Liver (tissue), 9 donors: ENCODE results near the gene PSIP1. TPM values are rescaled to one million over a fixed set of nuclear protein-coding genes. Genes with fewer than 3 reads are reported as not detected.

ENCODE experiments used
- DNase-seq: peaks from one replicate; pipeline ENCODE4 v3.0.0-alpha.2; 2017; ENCODE audit warnings: low spot score
- H3K27ac ChIP-seq, 2 donors: one replicate each; pipeline ENCODE4 v1.7.0; 2013; ENCODE audit warnings: inconsistent platforms in 2 of 2, low read length in 2 of 2, control low read depth in 1 of 2, low read depth in 1 of 2, mild to moderate bottlenecking in 1 of 2
- H3K27me3 ChIP-seq, 4 donors: one replicate each; pipeline versions ENCODE4 v1.6.1 to v1.7.0; 2013; ENCODE audit warnings: low read length in 3 of 4, inconsistent platforms in 1 of 4, mild to moderate bottlenecking in 1 of 4, moderate library complexity in 1 of 4; ENCODE audit not compliant: control insufficient read depth in 4 of 4, insufficient read depth in 4 of 4
- H3K36me3 ChIP-seq, 4 donors: one replicate each; pipeline versions ENCODE4 v1.6.1 to v1.7.0; 2013; ENCODE audit warnings: low read length in 3 of 4, mild to moderate bottlenecking in 3 of 4, low read depth in 1 of 4, moderate library complexity in 1 of 4; ENCODE audit not compliant: control insufficient read depth in 4 of 4, insufficient read depth in 3 of 4
- H3K4me1 ChIP-seq, 4 donors: one replicate each; pipeline versions ENCODE4 v1.6.1 to v1.7.0; 2013; ENCODE audit warnings: low read length in 3 of 4, mild to moderate bottlenecking in 3 of 4, moderate library complexity in 1 of 4; ENCODE audit not compliant: control insufficient read depth in 4 of 4, insufficient read depth in 4 of 4
- H3K4me3 ChIP-seq, 3 donors: one replicate each; pipeline versions ENCODE4 v1.6.1 to v1.7.0; 2013; ENCODE audit warnings: low read length in 3 of 3, control low read depth in 1 of 3, low read depth in 1 of 3, mild to moderate bottlenecking in 1 of 3
- H3K9ac ChIP-seq, 2 donors: one replicate each; pipeline ENCODE4 v1.7.0; 2013; ENCODE audit warnings: low read length in 2 of 2, mild to moderate bottlenecking in 2 of 2, moderate library complexity in 2 of 2, control low read depth in 1 of 2, low read depth in 1 of 2
- H3K9me3 ChIP-seq, 4 donors: one replicate each; pipeline versions ENCODE4 v1.6.1 to v1.7.0; 2013; ENCODE audit warnings: low read length in 3 of 4; ENCODE audit not compliant: control insufficient read depth in 4 of 4
- EGR1 ChIP-seq, 2 donors: IDR thresholded peaks; 2 replicates each; pipeline ENCODE4 v1.6.1; 2016 to 2018; ENCODE audit warnings: antibody characterized with exemption in 2 of 2, low read depth in 2 of 2
- FOXA1 ChIP-seq: IDR thresholded peaks from 2 replicates; pipeline ENCODE4 v1.6.1; 2016; ENCODE audit warnings: antibody characterized with exemption
- FOXA2 ChIP-seq: IDR thresholded peaks from 2 replicates; pipeline ENCODE4 v1.6.1; 2016; ENCODE audit warnings: antibody characterized with exemption
- GABPA ChIP-seq, 2 donors: IDR thresholded peaks in 1 of 2; conservative IDR thresholded peaks in 1 of 2; 2 replicates each; pipeline ENCODE4 v1.6.1; 2016; ENCODE audit warnings: antibody characterized with exemption in 2 of 2, mild to moderate bottlenecking in 1 of 2, moderate library complexity in 1 of 2
- HNF4A ChIP-seq, 2 donors: conservative IDR thresholded peaks; 2 replicates each; pipeline ENCODE4 v1.6.1; 2016; ENCODE audit warnings: antibody characterized with exemption in 2 of 2, mild to moderate bottlenecking in 2 of 2
- HNF4G ChIP-seq: IDR thresholded peaks from 2 replicates; pipeline ENCODE4 v1.6.1; 2016; ENCODE audit warnings: antibody characterized with exemption
- JUND ChIP-seq, 2 donors: IDR thresholded peaks; 2 replicates each; pipeline ENCODE4 v1.6.1; 2016; ENCODE audit warnings: antibody characterized with exemption in 2 of 2
- MAX ChIP-seq: IDR thresholded peaks from 2 replicates; pipeline ENCODE4 v1.6.1; 2016; ENCODE audit warnings: antibody characterized with exemption
- NR2F2 ChIP-seq: IDR thresholded peaks from 2 replicates; pipeline ENCODE4 v1.6.1; 2016; ENCODE audit warnings: antibody characterized with exemption
- REST ChIP-seq: IDR thresholded peaks from 2 replicates; pipeline ENCODE4 v1.6.1; 2016; ENCODE audit warnings: antibody characterized with exemption, mild to moderate bottlenecking
- RXRA ChIP-seq, 2 donors: IDR thresholded peaks; 2 replicates each; pipeline ENCODE4 v1.6.1; 2017 to 2018; ENCODE audit warnings: antibody characterized with exemption in 2 of 2, mild to moderate bottlenecking in 1 of 2
- SP1 ChIP-seq: IDR thresholded peaks from 2 replicates; pipeline ENCODE4 v1.6.1; 2018; ENCODE audit warnings: antibody characterized with exemption, mild to moderate bottlenecking
- TAF1 ChIP-seq: conservative IDR thresholded peaks from 2 replicates; pipeline ENCODE4 v1.6.1; 2016; ENCODE audit warnings: antibody characterized with exemption, mild to moderate bottlenecking
- YY1 ChIP-seq: IDR thresholded peaks from 2 replicates; pipeline ENCODE4 v1.6.1; 2016; ENCODE audit warnings: antibody characterized with exemption, mild to moderate bottlenecking
- ZBTB33 ChIP-seq: IDR thresholded peaks from 2 replicates; pipeline ENCODE4 v1.6.1; 2016; ENCODE audit warnings: antibody characterized with exemption
- WGBS: extraction: QIAGEN DNeasy Blood & Tissue Kit; methylation state at CpG from one replicate; pipeline ENCODE4 v1.1.7; 2013; 5-methylcytosine and 5-hydroxymethylcytosine counted together
- polyA plus RNA-seq, 2 donors: library from polyadenylated mRNA; stranded (reverse) in 1 of 2; unstranded in 1 of 2; fragments of 200-250 nt in 1 of 2; fragments of >200 nt in 1 of 2; fragmentation: Nextera tagmentation in 1 of 2; extraction: Ambion mirVana in 1 of 2; gene quantifications; one replicate each; pipeline versions ENCODE4 v1.2.1 to v1.2.3, GENCODE V29; 2013 to 2015
- total RNA-seq, 2 donors: library from RNA; depleted of rRNA; stranded (reverse); fragments of >200 nt; gene quantifications; one replicate each; pipeline ENCODE4 v1.2.3, GENCODE V29; 2014
- TF ChIP-seq, protein P1 (sequence below): fragments of 150-350 bp; IDR thresholded peaks from 2 replicates; pipeline ENCODE4 v1.5.1; 2017; ENCODE audit warnings: improper control_type of control experiment, low read depth, low read length; ENCODE audit not compliant: missing input control
- TF ChIP-seq, protein P2 (sequence below): IDR thresholded peaks from 2 replicates; pipeline ENCODE4 v1.6.1; 2016; ENCODE audit warnings: antibody characterized with exemption
- donor health status: healthy.
- donor health status: healthy.
- donor health status: healthy.
- donor health status: healthy.
- donor health status: healthy.

Gene PSIP1
- total and polyA plus RNA-seq, 4 donors: 9.2 to 22.7 (median 13.2) TPM

DNA sequence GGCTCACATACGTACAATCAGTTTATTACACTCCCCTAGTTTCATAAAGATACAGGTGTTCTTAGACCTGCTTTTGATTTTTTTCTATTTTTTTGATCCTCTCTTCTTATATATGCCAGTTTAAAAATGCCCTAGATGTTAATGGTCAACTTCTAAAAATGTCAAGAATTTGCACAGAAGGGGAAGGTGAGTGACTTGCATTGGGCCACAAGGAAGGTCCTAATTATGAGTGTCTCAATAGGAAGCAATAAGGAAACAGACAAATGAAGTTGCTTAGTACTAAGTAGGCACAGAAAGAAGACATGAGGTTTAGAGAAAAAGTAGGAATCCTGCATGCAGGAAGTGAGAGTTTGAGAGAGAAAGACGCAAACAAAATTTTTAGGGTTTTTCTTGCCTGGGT lies 38.8 kb upstream of the PSIP1 start:
- Histone ChIP-seq H3K27me3 (no peaks in the 10 kb centered on the region), H3K4me3 (no peak overlapping the region), H3K27ac (no peak overlapping the region), H3K9ac (no peak overlapping the region), H3K4me1 (peaks cover 0 to 17% (median 14%) of the 10 kb centered on the region in 4 donors), H3K36me3 (no peaks in the 10 kb centered on the region), H3K9me3 (no peaks in the 10 kb centered on the region)
- TF ChIP-seq YY1: no peak
- no peak for TF ChIP-seq NR2F2
- no peak for TF ChIP-seq EGR1 (IDR thresholded peaks at IDR 0.05; ENCODE audit: low read depth in 2 of 2)
- no peak for TF ChIP-seq HNF4A (conservative IDR thresholded peaks at IDR 0.05)
- TF ChIP-seq RXRA (IDR thresholded peaks at IDR 0.05): no peak
- no peak for TF ChIP-seq TAF1
- TF ChIP-seq, protein P1, sequence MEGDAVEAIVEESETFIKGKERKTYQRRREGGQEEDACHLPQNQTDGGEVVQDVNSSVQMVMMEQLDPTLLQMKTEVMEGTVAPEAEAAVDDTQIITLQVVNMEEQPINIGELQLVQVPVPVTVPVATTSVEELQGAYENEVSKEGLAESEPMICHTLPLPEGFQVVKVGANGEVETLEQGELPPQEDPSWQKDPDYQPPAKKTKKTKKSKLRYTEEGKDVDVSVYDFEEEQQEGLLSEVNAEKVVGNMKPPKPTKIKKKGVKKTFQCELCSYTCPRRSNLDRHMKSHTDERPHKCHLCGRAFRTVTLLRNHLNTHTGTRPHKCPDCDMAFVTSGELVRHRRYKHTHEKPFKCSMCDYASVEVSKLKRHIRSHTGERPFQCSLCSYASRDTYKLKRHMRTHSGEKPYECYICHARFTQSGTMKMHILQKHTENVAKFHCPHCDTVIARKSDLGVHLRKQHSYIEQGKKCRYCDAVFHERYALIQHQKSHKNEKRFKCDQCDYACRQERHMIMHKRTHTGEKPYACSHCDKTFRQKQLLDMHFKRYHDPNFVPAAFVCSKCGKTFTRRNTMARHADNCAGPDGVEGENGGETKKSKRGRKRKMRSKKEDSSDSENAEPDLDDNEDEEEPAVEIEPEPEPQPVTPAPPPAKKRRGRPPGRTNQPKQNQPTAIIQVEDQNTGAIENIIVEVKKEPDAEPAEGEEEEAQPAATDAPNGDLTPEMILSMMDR: no peak
- TF ChIP-seq FOXA2: no peak
- no peak for TF ChIP-seq HNF4G
- no peak for TF ChIP-seq FOXA1
- no peak for TF ChIP-seq SP1
- TF ChIP-seq, protein P2, sequence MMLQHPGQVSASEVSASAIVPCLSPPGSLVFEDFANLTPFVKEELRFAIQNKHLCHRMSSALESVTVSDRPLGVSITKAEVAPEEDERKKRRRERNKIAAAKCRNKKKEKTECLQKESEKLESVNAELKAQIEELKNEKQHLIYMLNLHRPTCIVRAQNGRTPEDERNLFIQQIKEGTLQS: no peak
- TF ChIP-seq JUND (IDR thresholded peaks at IDR 0.05): no peak
- TF ChIP-seq MAX: no peak
- TF ChIP-seq REST: no peak
- no peak for TF ChIP-seq ZBTB33
- no peak for TF ChIP-seq GABPA (IDR thresholded peaks at IDR 0.05 in 1 of 2, conservative IDR thresholded peaks at IDR 0.05 in 1 of 2)
- DNase-seq: no peak
- WGBS: 89% methylated on average over 2 of the region's 2 CpGs
